Tibial nerve (tissue), 4 donors: ENCODE data around the gene OSR1.

Experiments used
- EP300 ChIP-seq, 2 donors: sonication (generic); formaldehyde crosslinking; IDR thresholded peaks; one replicate each; pipeline ENCODE4 v1.6.1; 2017; ENCODE audit warnings: antibody characterized with exemption in 2 of 2, mild to moderate bottlenecking in 1 of 2
- TF ChIP-seq, protein P1 (sequence below), 5 experiments: fragments of 200-600 bp in 3 of 5; fragments of 450-650 bp in 2 of 5; sonication (generic) in 3 of 5; IDR thresholded peaks; one replicate each; pipeline ENCODE4 v1.5.1; 2016 to 2019; ENCODE audit warnings: antibody characterized with exemption in 5 of 5, mild to moderate bottlenecking in 3 of 5, moderate library complexity in 2 of 5

DNA sequence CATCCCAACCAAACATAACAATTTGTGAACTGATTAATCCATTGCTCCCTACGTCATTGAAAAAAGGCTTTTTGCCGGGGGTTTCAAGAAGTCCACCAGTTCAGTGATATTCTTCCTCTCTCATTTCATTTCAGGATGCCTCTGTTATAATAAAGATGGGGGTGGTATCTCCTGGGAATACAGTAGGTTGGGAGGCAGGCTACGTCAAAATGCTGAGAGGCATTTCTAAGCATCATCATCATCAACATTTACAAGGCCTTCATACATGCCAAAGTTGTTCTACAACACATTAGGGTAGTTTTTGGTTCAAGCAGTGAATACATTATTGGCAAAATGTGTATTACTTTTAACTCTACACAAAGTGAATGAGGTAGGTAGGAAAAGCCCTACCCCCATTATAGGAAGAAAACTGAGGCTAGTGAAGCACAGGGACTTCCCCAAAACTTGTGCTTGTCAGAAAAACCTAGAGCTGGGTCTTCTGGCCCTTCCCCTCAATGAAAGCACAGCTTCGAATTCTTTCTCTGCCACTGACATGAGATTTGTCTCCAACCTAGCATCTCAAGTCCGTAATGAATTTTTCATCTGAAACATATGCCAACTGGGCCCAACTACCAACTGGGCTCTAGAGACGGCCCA is 11.3 kb downstream of the OSR1 start:
- TF ChIP-seq, protein P1, sequence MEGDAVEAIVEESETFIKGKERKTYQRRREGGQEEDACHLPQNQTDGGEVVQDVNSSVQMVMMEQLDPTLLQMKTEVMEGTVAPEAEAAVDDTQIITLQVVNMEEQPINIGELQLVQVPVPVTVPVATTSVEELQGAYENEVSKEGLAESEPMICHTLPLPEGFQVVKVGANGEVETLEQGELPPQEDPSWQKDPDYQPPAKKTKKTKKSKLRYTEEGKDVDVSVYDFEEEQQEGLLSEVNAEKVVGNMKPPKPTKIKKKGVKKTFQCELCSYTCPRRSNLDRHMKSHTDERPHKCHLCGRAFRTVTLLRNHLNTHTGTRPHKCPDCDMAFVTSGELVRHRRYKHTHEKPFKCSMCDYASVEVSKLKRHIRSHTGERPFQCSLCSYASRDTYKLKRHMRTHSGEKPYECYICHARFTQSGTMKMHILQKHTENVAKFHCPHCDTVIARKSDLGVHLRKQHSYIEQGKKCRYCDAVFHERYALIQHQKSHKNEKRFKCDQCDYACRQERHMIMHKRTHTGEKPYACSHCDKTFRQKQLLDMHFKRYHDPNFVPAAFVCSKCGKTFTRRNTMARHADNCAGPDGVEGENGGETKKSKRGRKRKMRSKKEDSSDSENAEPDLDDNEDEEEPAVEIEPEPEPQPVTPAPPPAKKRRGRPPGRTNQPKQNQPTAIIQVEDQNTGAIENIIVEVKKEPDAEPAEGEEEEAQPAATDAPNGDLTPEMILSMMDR (IDR thresholded peaks at IDR 0.05), result no peak
- TF ChIP-seq EP300 (IDR thresholded peaks at IDR 0.05), result no peak
